Uterus (tissue), 4 donors: ENCODE data around the gene PAM. TPM values are rescaled to one million over a fixed set of nuclear protein-coding genes. Genes with fewer than 3 reads are reported as not detected.

Source experiments
- DNase-seq, 2 donors: peaks; one replicate each; pipeline ENCODE4 v3.0.0-alpha.2; 2019 to 2020
- H3K27ac ChIP-seq, 2 donors: fragments of 200-600 bp; sonication (generic); 1 replicate in 1 of 2; 2 replicates in 1 of 2; pipeline ENCODE4 v1.5.1; 2016 to 2018
- H3K27me3 ChIP-seq, 2 donors: fragments of 200-600 bp; sonication (generic); one replicate each; pipeline ENCODE4 v1.5.1; 2018 to 2019; ENCODE audit warnings: control low read depth in 1 of 2
- H3K36me3 ChIP-seq, 2 donors: fragments of 200-600 bp; sonication (generic); one replicate each; pipeline ENCODE4 v1.5.1; 2019; ENCODE audit warnings: control low read depth in 1 of 2
- H3K4me1 ChIP-seq, 2 donors: fragments of 200-600 bp; sonication (generic); one replicate each; pipeline ENCODE4 v1.5.1; 2018 to 2019; ENCODE audit warnings: control low read depth in 1 of 2
- H3K4me3 ChIP-seq, 2 donors: fragments of 200-600 bp; sonication (generic); 1 replicate in 1 of 2; 2 replicates in 1 of 2; pipeline ENCODE4 v1.5.1; 2018 to 2019; ENCODE audit warnings: mild to moderate bottlenecking in 1 of 2
- H3K9me3 ChIP-seq, 2 donors: fragments of 200-600 bp; sonication (generic); one replicate each; pipeline ENCODE4 v1.5.1; 2019; ENCODE audit warnings: control low read depth in 1 of 2
- POLR2A ChIP-seq, 2 donors: fragments of 450-650 bp; IDR thresholded peaks; one replicate each; pipeline ENCODE4 v1.6.1; 2016; ENCODE audit warnings: antibody characterized with exemption in 2 of 2, mild to moderate bottlenecking in 1 of 2, moderate library complexity in 1 of 2
- intact Hi-C: fragments of 100-400 bp; cut with DNase I; formaldehyde crosslinking; loops from one replicate; pipeline ENCODE4 v1.15.1; 2023; ENCODE audit warnings: low total_unique reads
- total RNA-seq, 4 donors: library from RNA; depleted of rRNA in 3 of 4; stranded (reverse); fragments of >200 nt in 3 of 4; gene quantifications; one replicate each; pipeline versions ENCODE4 v1.1.0 to v1.2.4, GENCODE V29; 2014 to 2023
- TF ChIP-seq, protein P1 (sequence below), 4 experiments: fragments of 200-600 bp in 2 of 4; fragments of 450-650 bp in 2 of 4; sonication (generic) in 2 of 4; IDR thresholded peaks; one replicate each; pipeline ENCODE4 v1.5.1; 2016 to 2019; ENCODE audit warnings: antibody characterized with exemption in 4 of 4, mild to moderate bottlenecking in 2 of 4, moderate library complexity in 1 of 4
- donor health status: DM: yes; HTN: yes; CAD: no.

PAM gene
- total RNA-seq, 4 donors from 2014 or later: 101 to 502 (median 168) TPM

DNA sequence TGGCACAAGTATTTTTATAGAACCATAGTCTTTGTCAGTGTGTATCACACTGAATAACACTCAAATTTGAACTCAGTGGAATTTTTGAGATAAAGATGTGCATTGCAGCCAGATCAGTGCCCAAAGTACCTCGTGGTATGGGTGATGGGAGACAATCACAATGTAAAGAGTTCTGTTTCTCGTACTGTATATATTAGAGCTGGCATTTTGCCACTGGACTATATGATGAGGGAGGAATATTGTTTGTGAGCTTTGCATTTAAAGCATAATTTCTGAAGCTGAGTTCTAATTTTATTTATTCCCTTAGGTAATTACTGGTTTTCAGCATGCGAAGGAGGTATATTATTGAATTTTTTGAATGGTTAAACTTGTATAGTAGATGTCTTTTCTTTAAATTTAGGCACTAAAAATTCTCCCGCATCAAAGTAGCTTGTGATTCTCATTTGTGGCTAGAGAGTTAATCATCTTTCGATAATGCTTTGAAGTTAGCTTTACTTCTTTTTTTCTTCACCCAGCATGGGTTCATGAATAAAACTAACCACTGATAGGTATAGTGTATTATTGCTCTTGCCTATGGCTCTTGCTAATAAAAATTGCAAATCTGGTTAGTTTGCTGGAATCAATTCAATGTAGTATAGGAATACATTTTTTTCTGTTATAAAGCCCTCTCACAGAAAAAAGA lies 43.1 kb downstream of the PAM start:
- H3K36me3 ChIP-seq: no peaks in the 10 kb centered on the region

DNA sequence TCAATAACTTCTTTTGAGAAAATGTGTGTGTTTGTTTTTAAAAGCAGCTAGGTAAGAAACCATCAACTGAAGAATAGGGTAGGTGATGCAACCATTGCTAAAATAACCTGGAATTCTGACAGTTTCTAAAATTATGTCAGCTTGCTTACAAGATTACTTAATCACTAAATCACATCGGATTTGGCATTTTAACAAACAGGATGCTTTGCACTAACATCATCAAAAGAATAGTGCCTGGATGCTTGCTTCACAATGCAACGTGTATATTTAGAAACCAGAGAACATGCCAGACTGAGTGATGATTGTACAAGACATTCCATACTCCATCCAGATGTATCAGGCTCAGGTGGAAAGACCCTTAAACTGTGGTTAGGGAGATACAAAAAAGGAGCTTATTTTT lies 43.9 kb downstream of the PAM start:
- no peak overlapping the region for H3K27ac ChIP-seq
- no peaks in the 10 kb centered on the region for H3K4me1 ChIP-seq
- H3K9me3 ChIP-seq: no peaks in the 10 kb centered on the region
- DNase-seq: no peak
- no peak overlapping the region for H3K4me3 ChIP-seq
- intact Hi-C loops: no loop called here
- TF ChIP-seq POLR2A (IDR thresholded peaks at IDR 0.05): no peak
- TF ChIP-seq, protein P1, sequence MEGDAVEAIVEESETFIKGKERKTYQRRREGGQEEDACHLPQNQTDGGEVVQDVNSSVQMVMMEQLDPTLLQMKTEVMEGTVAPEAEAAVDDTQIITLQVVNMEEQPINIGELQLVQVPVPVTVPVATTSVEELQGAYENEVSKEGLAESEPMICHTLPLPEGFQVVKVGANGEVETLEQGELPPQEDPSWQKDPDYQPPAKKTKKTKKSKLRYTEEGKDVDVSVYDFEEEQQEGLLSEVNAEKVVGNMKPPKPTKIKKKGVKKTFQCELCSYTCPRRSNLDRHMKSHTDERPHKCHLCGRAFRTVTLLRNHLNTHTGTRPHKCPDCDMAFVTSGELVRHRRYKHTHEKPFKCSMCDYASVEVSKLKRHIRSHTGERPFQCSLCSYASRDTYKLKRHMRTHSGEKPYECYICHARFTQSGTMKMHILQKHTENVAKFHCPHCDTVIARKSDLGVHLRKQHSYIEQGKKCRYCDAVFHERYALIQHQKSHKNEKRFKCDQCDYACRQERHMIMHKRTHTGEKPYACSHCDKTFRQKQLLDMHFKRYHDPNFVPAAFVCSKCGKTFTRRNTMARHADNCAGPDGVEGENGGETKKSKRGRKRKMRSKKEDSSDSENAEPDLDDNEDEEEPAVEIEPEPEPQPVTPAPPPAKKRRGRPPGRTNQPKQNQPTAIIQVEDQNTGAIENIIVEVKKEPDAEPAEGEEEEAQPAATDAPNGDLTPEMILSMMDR (IDR thresholded peaks at IDR 0.05): no peak
- no peaks in the 10 kb centered on the region for H3K36me3 ChIP-seq
- no peaks in the 10 kb centered on the region for H3K27me3 ChIP-seq

More for the DNA sequence above, 43.1 kb downstream of the PAM start:
- Histone ChIP-seq H3K27ac (no peak overlapping the region), H3K27me3 (no peaks in the 10 kb centered on the region), H3K9me3 (no peaks in the 10 kb centered on the region), H3K4me1 (no peaks in the 10 kb centered on the region), H3K4me3 (no peak overlapping the region)
- DNase-seq: no peak
- TF ChIP-seq, protein P1 (IDR thresholded peaks at IDR 0.05): no peak
- no peak for TF ChIP-seq POLR2A (IDR thresholded peaks at IDR 0.05)
- intact Hi-C loops: no loop called here

DNA sequence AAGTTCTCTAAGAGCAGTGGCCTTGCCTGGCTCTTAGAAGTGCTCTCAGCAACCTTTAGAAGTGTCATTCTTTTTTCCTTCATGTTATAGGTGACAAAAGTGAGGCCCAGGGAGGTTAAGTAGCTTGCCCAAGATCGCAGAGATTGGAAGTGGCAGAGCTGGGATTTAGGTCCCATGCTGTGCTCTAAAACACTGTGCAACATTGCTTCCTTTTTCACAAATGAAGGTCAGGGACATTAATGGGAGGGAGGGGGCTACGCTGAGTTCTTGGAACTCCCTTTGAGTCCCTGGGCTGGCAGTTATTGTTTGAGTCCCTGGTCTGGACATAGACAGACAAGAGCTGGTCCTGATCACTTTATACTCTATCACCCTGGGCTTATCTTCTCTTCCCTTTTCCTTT lies 45.3 kb downstream of the PAM start:
- no peak for TF ChIP-seq POLR2A (IDR thresholded peaks at IDR 0.05)
- TF ChIP-seq, protein P1 (IDR thresholded peaks at IDR 0.05): no peak

DNA sequence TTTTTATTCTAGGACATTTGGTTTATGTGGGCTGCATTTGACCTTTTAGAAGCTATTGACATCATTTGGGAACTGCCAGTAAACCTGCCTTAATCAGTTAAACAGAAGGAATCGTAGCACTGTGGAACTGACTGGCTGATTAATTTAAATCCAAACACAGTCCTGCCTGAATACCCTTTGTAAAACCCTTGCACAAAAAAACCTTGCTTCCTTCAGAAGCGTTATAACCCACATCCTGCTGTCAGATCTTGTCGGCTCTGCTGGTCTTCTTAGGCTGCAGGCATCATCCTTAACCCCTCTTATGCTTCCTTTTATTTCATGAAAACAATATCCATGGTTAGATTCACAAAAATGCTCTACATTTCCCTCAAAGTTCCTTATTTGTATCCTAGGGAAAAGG lies 46.3 kb downstream of the PAM start:
- Histone ChIP-seq H3K4me1 (no peaks in the 10 kb centered on the region), H3K36me3 (no peaks in the 10 kb centered on the region), H3K27me3 (no peaks in the 10 kb centered on the region), H3K27ac (no peak overlapping the region), H3K4me3 (no peak overlapping the region), H3K9me3 (no peaks in the 10 kb centered on the region)
- DNase-seq: no peak
- TF ChIP-seq POLR2A (IDR thresholded peaks at IDR 0.05): no peak
- TF ChIP-seq, protein P1 (IDR thresholded peaks at IDR 0.05): no peak
- intact Hi-C loops: no loop called here

More for the DNA sequence above, 45.3 kb downstream of the PAM start:
- intact Hi-C loops: no loop called here
- H3K4me3 ChIP-seq: no peak overlapping the region
- H3K9me3 ChIP-seq: no peaks in the 10 kb centered on the region
- no peaks in the 10 kb centered on the region for H3K36me3 ChIP-seq
- no peaks in the 10 kb centered on the region for H3K4me1 ChIP-seq
- no peak for DNase-seq
- no peaks in the 10 kb centered on the region for H3K27me3 ChIP-seq
- no peak overlapping the region for H3K27ac ChIP-seq

DNA sequence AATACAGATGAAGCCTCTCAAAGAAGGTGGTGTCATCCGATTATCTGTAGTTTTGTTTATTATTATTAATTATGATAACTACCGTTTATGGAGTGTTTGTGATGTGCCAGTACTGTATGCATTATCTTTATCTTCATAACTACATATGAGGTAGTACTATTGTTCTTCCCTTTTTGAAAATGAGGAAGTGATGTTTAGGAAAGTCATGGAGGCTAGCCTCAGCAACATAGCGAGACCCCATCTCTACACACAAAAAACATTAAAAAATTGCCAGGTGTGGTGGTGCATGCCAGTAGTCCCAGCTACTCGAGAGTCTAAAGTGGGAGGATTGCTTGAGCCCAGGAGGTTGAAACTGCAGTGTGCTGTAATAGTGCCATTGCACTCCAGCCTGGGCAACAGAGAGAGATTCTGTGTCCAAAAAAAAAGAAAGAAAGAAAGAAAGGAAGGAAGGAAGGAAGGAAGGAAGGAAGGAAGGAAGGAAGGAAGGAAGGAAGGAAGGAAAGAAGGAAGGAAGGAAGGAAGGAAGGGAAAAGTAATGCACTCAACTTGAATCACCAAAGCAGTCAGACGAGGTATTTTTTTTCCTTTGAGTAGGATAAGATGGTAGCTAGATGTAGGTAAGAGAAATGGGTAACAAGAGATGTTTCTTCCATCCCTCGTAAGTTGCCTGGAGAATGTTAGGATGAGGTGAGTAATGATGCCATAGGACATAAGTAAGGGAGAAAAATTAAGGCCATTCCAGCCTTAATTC lies 47.8 kb downstream of the PAM start:
- Histone ChIP-seq H3K27me3 (no peaks in the 10 kb centered on the region), H3K27ac (no peak overlapping the region), H3K9me3 (no peaks in the 10 kb centered on the region), H3K4me3 (no peak overlapping the region), H3K4me1 (no peaks in the 10 kb centered on the region), H3K36me3 (no peaks in the 10 kb centered on the region)
- intact Hi-C loops: no loop called here
- no peak for TF ChIP-seq POLR2A (IDR thresholded peaks at IDR 0.05)
- TF ChIP-seq, protein P1 (IDR thresholded peaks at IDR 0.05): no peak
- no peak for DNase-seq
